Breast epithelium (tissue), 4 donors: ENCODE results near the gene WSCD1. TPM values are rescaled to one million over a fixed set of nuclear protein-coding genes. Genes with fewer than 3 reads are reported as not detected.

Experiments used
- DNase-seq, 2 donors: peaks; one replicate each; pipeline ENCODE4 v3.0.0-alpha.2; 2019; ENCODE audit warnings: low spot score in 2 of 2
- H3K27ac ChIP-seq, 2 donors: fragments of 200-600 bp; sonication (generic) in 1 of 2; one replicate each; pipeline ENCODE4 v1.5.1; 2016 to 2019; ENCODE audit warnings: mild to moderate bottlenecking in 1 of 2
- H3K27me3 ChIP-seq, 2 donors: fragments of 200-600 bp; sonication (generic) in 1 of 2; one replicate each; pipeline versions ENCODE4 v1.5.1 to v1.6.0; 2017 to 2019; ENCODE audit warnings: control low read depth in 1 of 2, mild to moderate bottlenecking in 1 of 2
- H3K36me3 ChIP-seq: fragments of 200-600 bp; one replicate; pipeline ENCODE4 v1.5.1; 2019
- H3K4me1 ChIP-seq, 2 donors: fragments of 200-600 bp; sonication (generic); one replicate each; pipeline ENCODE4 v1.5.1; 2016 to 2019; ENCODE audit warnings: control low read depth in 1 of 2
- H3K4me3 ChIP-seq, 3 donors: fragments of 200-600 bp; sonication (generic); 1 replicate in 2 of 3; 2 replicates in 1 of 3; pipeline ENCODE4 v1.5.1; 2016 to 2019; ENCODE audit warnings: mild to moderate bottlenecking in 3 of 3, moderate library complexity in 2 of 3
- H3K9me3 ChIP-seq, 2 donors: fragments of 200-600 bp; sonication (generic) in 1 of 2; one replicate each; pipeline ENCODE4 v1.5.1; 2016 to 2019; ENCODE audit warnings: control low read depth in 1 of 2
- POLR2A ChIP-seq: fragments of 450-650 bp; IDR thresholded peaks from one replicate; pipeline ENCODE4 v1.6.1; 2016; ENCODE audit warnings: antibody characterized with exemption, mild to moderate bottlenecking, moderate library complexity
- POLR2AphosphoS5 ChIP-seq, 3 donors: sonication (generic); formaldehyde crosslinking; IDR thresholded peaks; one replicate each; pipeline ENCODE4 v1.6.1; 2017; ENCODE audit warnings: antibody characterized with exemption in 3 of 3
- intact Hi-C: fragments of 100-400 bp; cut with DNase I; formaldehyde crosslinking; loops from one replicate; pipeline ENCODE4 v1.15.1; 2023; ENCODE audit warnings: low total_unique reads
- total RNA-seq, 3 donors: library from RNA; depleted of rRNA; stranded (reverse); fragments of >200 nt; gene quantifications; one replicate each; pipeline ENCODE4 v1.1.0, GENCODE V29; 2016
- TF ChIP-seq, protein P1 (sequence below), 3 donors: fragments of 450-650 bp; IDR thresholded peaks; one replicate each; pipeline ENCODE4 v1.5.1; 2016 to 2017; ENCODE audit warnings: antibody characterized with exemption in 3 of 3, mild to moderate bottlenecking in 3 of 3, moderate library complexity in 3 of 3

Gene WSCD1
- total RNA-seq, 3 donors from 2014 or later, result 0.88 to 2.2 (median 2.0) TPM

DNA sequence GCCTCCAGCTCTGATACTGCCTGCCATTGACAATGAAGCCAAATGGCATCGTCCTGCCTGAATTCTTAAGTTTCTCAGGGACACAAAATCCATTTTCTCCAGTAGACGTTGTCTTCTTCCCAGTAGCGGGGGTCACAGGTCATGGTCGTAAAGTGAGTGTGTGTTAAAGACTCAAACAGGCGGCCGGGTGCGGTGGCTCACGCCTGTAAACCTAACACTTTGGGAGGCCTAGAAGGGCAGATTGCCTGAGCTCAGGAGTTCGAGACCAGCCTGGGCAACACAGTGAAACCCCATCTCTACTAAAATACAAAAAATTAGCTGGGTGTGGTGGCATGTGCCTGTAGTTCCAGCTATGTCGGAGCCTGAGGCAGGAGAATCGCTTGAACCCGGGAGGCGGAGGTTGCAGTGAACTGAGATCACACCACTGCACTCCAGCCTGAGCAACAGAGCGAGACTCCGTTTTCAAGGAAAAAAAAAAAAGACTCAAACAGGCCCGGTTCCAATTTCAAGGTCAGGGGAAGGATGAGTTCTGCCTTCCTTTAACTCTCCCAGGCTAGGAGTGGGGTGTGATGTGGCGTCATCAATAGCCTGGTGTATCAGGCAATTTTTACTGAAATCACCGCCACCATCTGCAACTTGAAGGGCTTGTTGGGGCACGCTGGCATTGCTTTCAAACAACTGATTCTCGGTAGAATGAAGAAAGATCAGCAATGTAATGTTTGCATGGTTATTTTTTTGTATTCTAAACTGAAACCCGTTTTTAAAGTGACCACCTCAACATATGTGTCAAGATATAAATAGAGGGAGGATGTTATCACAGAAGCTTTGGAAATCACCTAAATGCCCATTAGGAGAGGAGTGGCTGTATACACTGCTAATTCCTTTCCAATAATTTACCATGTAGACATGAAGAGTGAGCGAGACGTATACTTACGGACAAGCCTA is 91.0 kb downstream of the WSCD1 start:
- Histone ChIP-seq H3K27ac (no peak overlapping the region), H3K4me1 (no peaks in the 10 kb centered on the region), H3K4me3 (no peak overlapping the region), H3K27me3 (peaks cover 0 to 12% of the 10 kb centered on the region in 2 donors), H3K36me3 (no peaks in the 10 kb centered on the region), H3K9me3 (no peaks in the 10 kb centered on the region)
- TF ChIP-seq POLR2A (no peak), POLR2AphosphoS5 (IDR thresholded peaks at IDR 0.05) (no peak)
- TF ChIP-seq, protein P1, sequence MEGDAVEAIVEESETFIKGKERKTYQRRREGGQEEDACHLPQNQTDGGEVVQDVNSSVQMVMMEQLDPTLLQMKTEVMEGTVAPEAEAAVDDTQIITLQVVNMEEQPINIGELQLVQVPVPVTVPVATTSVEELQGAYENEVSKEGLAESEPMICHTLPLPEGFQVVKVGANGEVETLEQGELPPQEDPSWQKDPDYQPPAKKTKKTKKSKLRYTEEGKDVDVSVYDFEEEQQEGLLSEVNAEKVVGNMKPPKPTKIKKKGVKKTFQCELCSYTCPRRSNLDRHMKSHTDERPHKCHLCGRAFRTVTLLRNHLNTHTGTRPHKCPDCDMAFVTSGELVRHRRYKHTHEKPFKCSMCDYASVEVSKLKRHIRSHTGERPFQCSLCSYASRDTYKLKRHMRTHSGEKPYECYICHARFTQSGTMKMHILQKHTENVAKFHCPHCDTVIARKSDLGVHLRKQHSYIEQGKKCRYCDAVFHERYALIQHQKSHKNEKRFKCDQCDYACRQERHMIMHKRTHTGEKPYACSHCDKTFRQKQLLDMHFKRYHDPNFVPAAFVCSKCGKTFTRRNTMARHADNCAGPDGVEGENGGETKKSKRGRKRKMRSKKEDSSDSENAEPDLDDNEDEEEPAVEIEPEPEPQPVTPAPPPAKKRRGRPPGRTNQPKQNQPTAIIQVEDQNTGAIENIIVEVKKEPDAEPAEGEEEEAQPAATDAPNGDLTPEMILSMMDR (IDR thresholded peaks at IDR 0.05), result no peak
- DNase-seq, result no peak
- intact Hi-C loops, result no loop called here

DNA sequence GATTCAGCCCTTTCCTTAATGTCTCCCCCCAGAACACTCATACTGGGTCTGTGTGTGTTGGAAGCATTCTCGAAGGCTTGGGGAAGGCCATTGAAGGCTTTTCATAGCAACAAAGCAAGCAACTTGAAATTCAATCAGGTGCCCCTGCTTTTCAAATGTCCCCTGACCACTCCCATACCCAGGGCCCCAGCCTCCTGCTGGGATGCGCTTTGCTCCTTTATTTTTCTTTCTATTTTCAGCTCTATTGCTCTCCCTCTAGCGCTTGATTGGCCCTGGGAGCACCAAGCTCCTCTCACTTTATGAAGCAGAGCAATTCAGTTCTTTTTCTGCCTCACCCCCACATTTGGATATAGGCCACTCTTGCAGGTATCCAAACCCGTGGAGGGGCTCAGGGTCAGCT is 92.0 kb downstream of the WSCD1 start:
- H3K9me3 ChIP-seq, result no peaks in the 10 kb centered on the region
- intact Hi-C loops, result no loop called here
- H3K4me1 ChIP-seq, result no peaks in the 10 kb centered on the region
- TF ChIP-seq, protein P1 (IDR thresholded peaks at IDR 0.05), result no peak
- no peak for TF ChIP-seq POLR2AphosphoS5 (IDR thresholded peaks at IDR 0.05)
- TF ChIP-seq POLR2A, result no peak
- DNase-seq, result no peak
- H3K4me3 ChIP-seq, result no peak overlapping the region
- H3K27ac ChIP-seq, result no peak overlapping the region
- H3K27me3 ChIP-seq, result peaks cover 0 to 12% of the 10 kb centered on the region in 2 donors
- H3K36me3 ChIP-seq, result no peaks in the 10 kb centered on the region

DNA sequence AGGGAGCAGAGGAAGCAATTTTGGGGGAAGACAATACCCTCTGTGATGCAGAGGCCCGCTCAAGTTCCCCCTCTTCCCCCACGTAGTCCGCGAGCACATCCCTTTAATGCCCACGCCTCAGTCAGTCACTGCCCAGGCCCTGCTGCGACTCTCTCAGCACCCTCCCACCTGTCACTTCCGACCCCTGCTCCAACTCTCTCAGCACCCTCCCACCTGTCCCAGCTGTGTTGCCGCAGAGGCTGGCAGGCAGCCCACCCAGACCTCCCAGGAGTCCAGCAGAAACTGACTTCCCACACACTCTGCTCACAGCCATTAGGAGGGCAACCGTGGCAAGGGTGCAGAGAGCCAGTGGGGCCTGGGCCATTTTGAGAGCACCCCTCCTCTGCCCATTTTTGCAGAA is 92.7 kb downstream of the WSCD1 start:
- TF ChIP-seq POLR2A (no peak), POLR2AphosphoS5 (IDR thresholded peaks at IDR 0.05) (no peak)
- TF ChIP-seq, protein P1 (IDR thresholded peaks at IDR 0.05), result no peak

DNA sequence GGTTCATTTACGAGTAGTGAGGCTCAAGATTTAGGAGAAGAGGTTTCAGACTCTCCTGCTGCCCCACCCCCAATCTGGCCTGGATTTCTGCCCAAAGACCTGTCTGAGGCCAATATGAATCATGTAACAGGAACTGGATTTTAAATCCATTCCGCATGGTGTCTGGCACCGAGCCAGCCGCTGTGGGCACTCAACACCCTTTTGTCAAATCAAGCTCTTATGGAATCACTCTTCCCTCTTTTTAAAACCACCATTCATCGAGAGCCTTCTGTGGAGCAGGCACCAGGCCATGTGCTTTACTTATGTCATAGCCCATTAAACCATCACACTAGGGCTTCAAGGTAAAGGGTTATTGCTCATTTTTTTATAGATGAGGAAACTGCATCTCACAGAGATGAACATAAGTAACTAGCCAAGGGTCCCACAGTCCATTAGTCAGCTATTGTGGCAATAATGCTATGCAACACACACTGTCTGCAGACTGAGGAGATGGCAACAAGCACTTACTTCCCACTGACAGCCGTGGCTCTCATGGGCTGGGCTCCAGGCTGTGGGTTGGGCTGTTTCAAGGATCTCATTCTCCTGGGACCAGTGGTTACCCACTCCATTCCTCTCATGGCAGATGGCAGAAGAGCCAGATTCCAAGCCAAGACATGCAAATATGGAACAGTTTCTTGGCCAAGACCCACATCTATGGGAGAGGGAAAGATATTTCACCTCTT is 93.6 kb downstream of the WSCD1 start:
- H3K27me3 ChIP-seq, result peaks cover 0 to 12% of the 10 kb centered on the region in 2 donors
- TF ChIP-seq, protein P1 (IDR thresholded peaks at IDR 0.05), result no peak
- TF ChIP-seq POLR2AphosphoS5 (IDR thresholded peaks at IDR 0.05), result no peak
- no peak for TF ChIP-seq POLR2A
- no peak for DNase-seq

More for the DNA sequence above, 92.7 kb downstream of the WSCD1 start:
- Histone ChIP-seq H3K27me3 (peaks cover 0 to 13% of the 10 kb centered on the region in 2 donors), H3K36me3 (no peaks in the 10 kb centered on the region), H3K4me3 (no peak overlapping the region), H3K4me1 (no peaks in the 10 kb centered on the region), H3K27ac (no peak overlapping the region), H3K9me3 (no peaks in the 10 kb centered on the region)
- no peak for DNase-seq
- intact Hi-C loops, result no loop called here

DNA sequence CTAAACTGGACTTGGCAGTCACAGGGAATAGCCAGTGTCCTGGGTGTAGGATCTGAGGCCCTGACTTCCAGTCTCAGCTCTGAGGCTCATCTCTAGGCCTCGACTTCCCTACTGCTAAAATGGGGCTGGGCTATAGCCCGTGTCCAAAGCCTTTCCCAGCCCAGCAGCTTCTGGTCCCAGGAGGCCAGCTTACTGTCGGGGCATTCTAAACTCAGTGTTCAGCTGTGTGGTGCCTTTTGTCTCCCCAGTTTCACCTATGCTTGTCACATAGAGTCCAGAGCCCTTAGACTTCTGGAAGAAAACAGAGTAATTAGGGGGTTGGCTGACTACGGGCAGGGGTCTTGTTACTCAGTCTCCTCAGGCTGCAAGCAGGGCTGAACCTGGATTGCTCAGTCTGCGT is 94.8 kb downstream of the WSCD1 start:
- intact Hi-C loops, result no loop called here
- DNase-seq, result no peak
- no peaks in the 10 kb centered on the region for H3K36me3 ChIP-seq
- H3K4me3 ChIP-seq, result no peak overlapping the region
- TF ChIP-seq POLR2A, result no peak
- TF ChIP-seq, protein P1 (IDR thresholded peaks at IDR 0.05), result no peak
- no peak for TF ChIP-seq POLR2AphosphoS5 (IDR thresholded peaks at IDR 0.05)
- H3K4me1 ChIP-seq, result no peaks in the 10 kb centered on the region
- H3K27me3 ChIP-seq, result peaks cover 0 to 5% of the 10 kb centered on the region in 2 donors
- no peak overlapping the region for H3K27ac ChIP-seq
- no peaks in the 10 kb centered on the region for H3K9me3 ChIP-seq

More for the DNA sequence above, 93.6 kb downstream of the WSCD1 start:
- Histone ChIP-seq H3K9me3 (no peaks in the 10 kb centered on the region), H3K4me1 (no peaks in the 10 kb centered on the region), H3K36me3 (no peaks in the 10 kb centered on the region), H3K4me3 (no peak overlapping the region), H3K27ac (no peak overlapping the region)
- intact Hi-C loops, result no loop called here
